NCI-H460 (cell line): ENCODE data around the gene FKBP3. TPM values are rescaled to one million over a fixed set of nuclear protein-coding genes. Genes with fewer than 3 reads are reported as not detected.

Experiments used
- DNase-seq: peaks from one replicate; pipeline ENCODE4 v3.0.0-alpha.2; 2016; ENCODE audit warnings: low read depth; ENCODE audit errors: extremely low read depth
- small RNA-seq, 2 experiments: library from RNA; depleted of rRNA; stranded (forward); fragments of <200 nt; gene quantifications; one replicate each; pipeline ENCODE3, GENCODE V24; 2014
- total RNA-seq: library from RNA; depleted of rRNA; stranded (reverse); fragments of >200 nt; shearing (Covaris generic); gene quantifications from 2 replicates; pipeline ENCODE4 v1.2.3, GENCODE V29; 2014; rRNA removed

The FKBP3 gene
- total RNA-seq, 1 experiment from 2014 or later: 131 TPM

DNA sequence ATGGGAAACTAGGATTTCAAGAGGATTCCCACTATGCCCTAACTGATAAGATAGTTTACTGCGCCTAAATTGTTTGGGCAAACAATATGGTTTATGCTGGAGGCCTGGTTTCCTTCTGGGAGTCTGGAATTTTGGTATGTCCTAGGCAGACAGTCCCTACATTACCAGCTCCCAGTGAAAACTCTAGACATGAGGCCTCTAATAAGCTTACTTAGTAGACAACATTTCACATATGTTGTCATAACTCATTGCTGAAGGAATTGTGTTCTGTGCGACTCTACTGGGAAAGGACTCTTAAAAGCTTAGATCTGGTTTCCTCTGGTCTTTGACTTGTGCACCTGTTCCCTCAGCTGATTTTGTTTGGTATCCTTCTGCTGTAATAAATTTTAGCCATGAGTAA lies 68.3 kb downstream of the FKBP3 start:
- DNase-seq: no peak

Small RNA genes lying within 50 kb of the gene (small RNA-seq; reads per million reads assigned to genes)
- gene RF00151: 0.06 reads per million in 2 experiments
- 199 to 2,152 reads per million in 2 experiments for gene SNORD127

Other genes starting within 250 kb of the FKBP3 start
- 10.4 and 12.2 TPM in 2 replicates for gene KLHL28, start 172.5 kb downstream of the FKBP3 start, total RNA-seq
- 11.9 and 13.2 TPM in 2 replicates for gene TOGARAM1, start 172.3 kb downstream of the FKBP3 start, total RNA-seq
- 21.5 and 27.1 TPM in 2 replicates for gene PRPF39, start 50.4 kb downstream of the FKBP3 start, total RNA-seq
- 7.2 TPM in 2 replicates for gene FANCM, start 1.4 kb upstream of the FKBP3 start, total RNA-seq
- 35.8 and 46.8 TPM in 2 replicates for gene MIS18BP1, start 118.7 kb upstream of the FKBP3 start, total RNA-seq